SK-N-MC (cell line): ENCODE results near the gene IFNA10.
A peak's percentile ranks its signal among the peaks of the same experiment; 100 is the strongest.
"Not testable (repeated sequence)": the region's sequence is repeated elsewhere in the genome, so short reads cannot be mapped to it uniquely, and the experiment has no call there.

Experiments used
- DNase-seq: peaks from one replicate; pipeline ENCODE4 v3.0.0-alpha.2; 2011; ENCODE audit warnings: low read depth, low spot score
- H3K27ac ChIP-seq: fragments of 200-600 bp; sonication (generic); 2 replicates; pipeline ENCODE4 v1.5.1; 2016; ENCODE audit warnings: mixed run types
- H3K36me3 ChIP-seq: fragments of 200-600 bp; sonication (generic); 2 replicates; pipeline ENCODE4 v1.6.1; 2017; ENCODE audit warnings: antibody characterized with exemption, low read length, mixed read lengths; ENCODE audit not compliant: insufficient read depth
- H3K4me3 ChIP-seq: fragments of 200-600 bp; sonication (generic); 2 replicates; pipeline ENCODE4 v1.5.1; 2016
- H3K9ac ChIP-seq: fragments of 200-600 bp; sonication (generic); 2 replicates; pipeline ENCODE4 v1.8.0; 2017; ENCODE audit warnings: mixed run types, mixed read lengths; ENCODE audit not compliant: insufficient read length
- H3K9me3 ChIP-seq: fragments of 200-600 bp; sonication (generic); 2 replicates; pipeline ENCODE4 v1.6.1; 2017; ENCODE audit warnings: low read depth, mild to moderate bottlenecking, antibody characterized with exemption, low read length, moderate library complexity, mixed read lengths
- EZH2 ChIP-seq: fragments of 200-600 bp; sonication (generic); IDR thresholded peaks from one replicate; pipeline ENCODE4 v1.6.1; 2017; ENCODE audit warnings: antibody characterized with exemption
- FOXP2 ChIP-seq: optimal IDR thresholded peaks from 2 replicates; pipeline ENCODE3; 2011; ENCODE audit warnings: mild to moderate bottlenecking, moderate library complexity; ENCODE audit not compliant: insufficient read depth; ENCODE audit errors: extremely low read length, control extremely low read depth
- POLR2AphosphoS5 ChIP-seq: IDR thresholded peaks from 2 replicates; pipeline ENCODE4 v1.6.1; 2012; ENCODE audit warnings: mild to moderate bottlenecking, low read depth, low read length, borderline replicate concordance

IFNA10 gene

GRCh38 chr9:21234153-21234687 is 27.3 kb upstream of the IFNA10 start:
- Histone ChIP-seq H3K36me3 (no peaks in the 10 kb centered on the region), H3K4me3 (no peak overlapping the region), H3K9ac (no peak overlapping the region), H3K9me3 (no peaks in the 10 kb centered on the region), H3K27ac (no peak overlapping the region)
- TF ChIP-seq EZH2 (no peak), POLR2AphosphoS5 (no peak), FOXP2 (no peak)
- no peak for DNase-seq

DNA sequence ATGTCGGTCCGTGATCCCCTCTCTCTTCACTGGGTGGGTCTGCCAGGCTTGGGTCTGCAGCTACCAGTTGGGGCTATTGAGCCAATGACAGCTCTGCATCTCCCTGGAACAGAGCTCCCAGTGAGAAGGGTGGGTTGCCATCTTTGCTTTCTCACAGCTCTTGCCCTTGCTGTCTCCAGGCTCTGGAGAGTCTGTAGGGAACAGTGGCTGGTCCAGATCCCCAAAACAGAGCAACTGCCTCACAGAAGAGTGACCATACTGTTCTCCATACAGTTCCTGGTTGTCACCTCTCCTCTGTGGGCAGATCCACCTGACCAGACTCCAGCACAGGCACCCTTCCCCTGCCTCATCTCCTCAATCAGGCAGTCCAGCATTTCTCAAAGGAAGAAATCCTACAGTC is 26.3 kb upstream of the IFNA10 start:
- no peak for DNase-seq
- TF ChIP-seq FOXP2 (no peak), EZH2 (no peak), POLR2AphosphoS5 (no peak)

GRCh38 chr9:21228122-21228521 is 21.2 kb upstream of the IFNA10 start, which contains the start of gene IFNA17:
Gene IFNA17 (minus strand): TSS chr9:21228222. CDS start chr9:21228173, 49 bp downstream.
- TF ChIP-seq EZH2 (no peak), FOXP2 (no peak)
- no peak within 1 kb of the TSS for H3K9ac ChIP-seq
- no peak within 1 kb of the TSS for H3K27ac ChIP-seq
- no peak for DNase-seq
- H3K4me3 ChIP-seq: no peak within 1 kb of the TSS
- H3K9me3 ChIP-seq: no peaks in the 10 kb centered on the region
- no peaks in the 10 kb centered on the region for H3K36me3 ChIP-seq

More for the DNA sequence above, 26.3 kb upstream of the IFNA10 start:
- Histone ChIP-seq H3K9ac (no peak overlapping the region), H3K36me3 (no peaks in the 10 kb centered on the region), H3K9me3 (no peaks in the 10 kb centered on the region), H3K27ac (no peak overlapping the region), H3K4me3 (no peak overlapping the region)

DNA sequence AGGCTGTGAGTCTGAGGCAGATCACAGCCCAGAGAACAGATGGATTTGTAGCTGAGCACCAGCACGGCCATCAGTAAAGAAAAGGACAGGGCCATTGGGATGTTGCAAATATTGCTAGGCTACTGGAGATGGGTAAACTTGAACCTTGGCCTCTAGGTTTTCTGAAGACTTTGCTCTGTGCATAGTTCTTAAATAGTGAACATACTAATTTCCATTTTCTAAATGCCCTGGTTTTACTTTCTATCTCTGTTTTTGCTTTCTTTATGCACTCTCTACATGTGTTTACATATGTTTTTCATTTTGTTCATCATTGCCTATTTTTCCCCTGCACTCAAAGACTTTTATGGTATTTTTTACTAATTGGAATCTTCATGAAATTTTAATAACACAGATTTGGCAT is 10.3 kb upstream of the IFNA10 start, which contains the start of gene IFNA16:
IFNA16 (minus strand) TSS at position 101 of the 400 bp plus-strand sequence; CDS start at position 95, 6 bp downstream.
- not testable (repeated sequence) for DNase-seq, H3K4me3 ChIP-seq, H3K9ac ChIP-seq, H3K27ac ChIP-seq, H3K36me3 ChIP-seq, H3K9me3 ChIP-seq

GRCh38 chr9:21213411-21214326 is 6.7 kb upstream of the IFNA10 start:
- not testable (repeated sequence) for H3K36me3 ChIP-seq, H3K9me3 ChIP-seq, H3K4me3 ChIP-seq, DNase-seq, H3K27ac ChIP-seq, H3K9ac ChIP-seq

DNA sequence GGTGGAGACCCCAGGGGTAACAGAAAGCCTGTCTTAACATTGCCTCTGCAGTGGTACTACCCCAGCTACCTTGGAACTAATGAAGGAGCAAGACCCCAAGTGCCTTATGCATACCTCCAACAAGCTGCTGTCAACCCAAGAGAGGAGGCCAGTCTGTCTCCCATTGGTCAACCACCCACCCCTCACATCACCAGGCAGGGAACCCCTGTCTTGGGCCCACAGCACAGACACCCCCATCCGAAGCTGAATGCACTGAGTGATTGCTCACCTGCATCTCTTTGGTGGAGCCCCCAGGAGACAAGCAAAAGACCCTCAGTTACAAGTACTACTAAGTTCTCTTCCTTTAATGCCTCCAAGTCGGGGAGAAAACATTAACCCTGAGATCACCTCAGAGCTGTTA is 5.2 kb upstream of the IFNA10 start:
- H3K9ac ChIP-seq, H3K4me3 ChIP-seq, H3K36me3 ChIP-seq, H3K9me3 ChIP-seq, DNase-seq, H3K27ac ChIP-seq: not testable (repeated sequence)

DNA sequence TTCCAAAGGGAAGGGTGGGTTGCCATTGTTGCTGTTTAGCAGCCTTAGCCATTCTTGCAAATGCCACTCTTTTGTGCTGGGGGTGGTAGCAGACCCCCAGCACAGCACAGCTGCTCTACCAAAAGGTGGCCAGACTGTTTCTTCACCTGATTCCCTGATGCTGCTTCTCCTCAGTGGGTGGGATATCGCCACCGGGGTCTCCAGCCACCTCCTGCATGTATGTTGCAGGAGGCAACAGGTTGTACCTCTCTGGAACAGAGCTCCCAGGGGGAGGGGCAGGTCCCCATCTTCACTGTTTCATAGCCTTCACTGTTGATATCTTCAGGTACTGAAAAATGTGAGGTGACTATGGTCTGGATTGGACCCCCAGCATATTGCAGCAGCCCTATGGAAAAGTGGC is 3.8 kb upstream of the IFNA10 start:
- not testable (repeated sequence) for H3K27ac ChIP-seq, H3K36me3 ChIP-seq, H3K9ac ChIP-seq, DNase-seq, H3K4me3 ChIP-seq, H3K9me3 ChIP-seq

- no peaks in the 10 kb centered on the region for H3K36me3 ChIP-seq
- H3K9ac ChIP-seq: no peak overlapping the region
- H3K9me3 ChIP-seq: no peaks in the 10 kb centered on the region
- H3K4me3 ChIP-seq: no peak overlapping the region
- H3K27ac ChIP-seq: no peak overlapping the region
- TF ChIP-seq FOXP2 (no peak), EZH2 (no peak), POLR2AphosphoS5 (no peak)
- no peak for DNase-seq
Observed at GRCh38 chr9:21210311-21210710, 3.4 kb upstream of the IFNA10 start.

- H3K27ac ChIP-seq: no peak overlapping the region
- no peak for DNase-seq
Observed at GRCh38 chr9:21205204-21205603, 1.7 kb downstream of the IFNA10 start.

GRCh38 chr9:21202105-21202504 is 4.8 kb downstream of the IFNA10 start, which contains the start of gene IFNA7:
Gene IFNA7 (minus strand): TSS chr9:21202205. CDS start chr9:21202165, 40 bp downstream.
- DNase-seq, H3K9ac ChIP-seq, H3K36me3 ChIP-seq, H3K27ac ChIP-seq, H3K4me3 ChIP-seq, H3K9me3 ChIP-seq: not testable (repeated sequence)

More at GRCh38 chr9:21205204-21205603, 1.7 kb downstream of the IFNA10 start:
- Histone ChIP-seq H3K36me3 (no peaks in the 10 kb centered on the region), H3K9me3 (no peaks in the 10 kb centered on the region), H3K4me3 (no peak overlapping the region), H3K9ac (no peak overlapping the region)
- no peak for TF ChIP-seq FOXP2
- TF ChIP-seq POLR2AphosphoS5: no peak
- no peak for TF ChIP-seq EZH2

DNA sequence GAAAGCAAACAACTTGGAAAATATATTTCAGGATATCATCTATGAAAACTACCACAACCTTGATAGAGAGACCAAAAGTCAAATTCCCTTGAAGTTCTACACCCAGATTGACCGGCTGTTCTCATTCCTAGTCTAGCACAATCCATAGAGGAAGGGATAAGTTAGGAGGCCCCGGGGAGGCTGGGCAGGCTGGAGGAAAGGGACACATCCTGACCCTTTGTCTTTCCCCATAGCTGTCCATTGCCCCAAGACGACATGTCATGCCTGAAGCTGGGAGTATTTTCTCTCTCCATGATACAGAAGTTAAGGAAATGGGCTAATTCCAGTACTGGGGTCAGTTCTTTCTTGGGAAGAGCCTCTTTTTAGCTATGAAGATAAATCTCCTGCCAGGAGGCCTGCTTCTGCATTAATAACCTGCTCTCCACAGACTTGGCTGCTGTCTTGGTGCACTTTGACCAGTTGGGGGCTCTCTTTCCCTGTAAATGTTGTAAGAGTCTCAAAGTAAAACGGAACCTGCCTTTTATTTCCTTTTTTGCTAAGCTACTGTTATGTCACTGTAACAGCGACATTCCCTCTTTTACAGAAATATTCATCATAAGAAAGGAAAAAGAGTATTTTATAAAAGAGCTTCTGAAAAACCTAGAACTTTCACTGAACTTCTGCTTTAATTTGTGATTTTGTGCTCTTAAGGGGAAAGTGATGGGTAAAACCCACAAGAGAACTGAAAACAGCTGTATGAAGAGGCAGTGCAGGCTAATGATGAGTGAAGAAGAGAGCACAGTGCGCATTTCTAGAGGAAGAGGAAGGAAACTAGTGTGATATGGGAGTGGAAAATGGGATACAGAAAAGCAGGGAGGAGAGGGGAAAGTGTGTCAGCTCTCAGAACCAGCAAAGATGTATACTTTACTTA is 11.8 kb downstream of the IFNA10 start:
- H3K9me3 ChIP-seq, H3K27ac ChIP-seq, H3K9ac ChIP-seq, H3K36me3 ChIP-seq, DNase-seq: not testable (repeated sequence)
- H3K4me3 ChIP-seq: 0 out of 2 replicates have a peak overlapping the region, but pooled peaks have one; percentile 18

GRCh38 chr9:21187487-21187886 is 19.5 kb downstream of the IFNA10 start, which contains the start of gene IFNA4:
Gene IFNA4 (minus strand): TSS chr9:21187587. CDS start chr9:21187531, 56 bp downstream.
- not testable (repeated sequence) for H3K9me3 ChIP-seq, H3K4me3 ChIP-seq, H3K27ac ChIP-seq, DNase-seq, H3K9ac ChIP-seq, H3K36me3 ChIP-seq
